ENCODE measurements around the gene ATXN10.

DNA sequence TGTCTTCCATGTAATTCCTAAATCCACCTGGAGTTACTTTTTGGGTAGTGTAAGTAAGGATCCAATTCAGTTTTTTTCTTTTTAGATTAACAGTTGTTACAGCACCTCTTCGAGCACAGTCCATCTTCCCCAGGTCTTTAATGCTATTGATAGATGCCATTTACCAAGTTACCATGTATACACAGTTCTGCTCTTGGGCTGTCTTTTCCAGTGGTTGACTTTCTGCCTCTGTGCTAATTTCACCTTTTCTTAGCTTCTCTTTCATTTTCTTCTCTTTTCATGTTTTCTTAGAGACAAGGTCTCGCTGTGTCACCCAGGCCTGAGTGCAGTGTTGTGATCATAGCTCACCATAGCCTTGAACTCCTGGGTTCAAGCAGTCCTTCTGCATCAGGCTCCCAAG, 12.0 kb downstream of the ATXN10 start:
- TF ChIP-seq GATA3 (IDR thresholded peaks at IDR 0.05; ENCODE audit: low read depth, low read length), result no peak
- no peak for TF ChIP-seq GATA2 (IDR thresholded peaks at IDR 0.05; ENCODE audit: low read depth, low read length)
